CD14-positive monocyte (primary cell): ENCODE results near the gene DPP10. TPM values are rescaled to one million over a fixed set of nuclear protein-coding genes. Genes with fewer than 3 reads are reported as not detected.

ENCODE experiments used
- DNase-seq, 3 donors: peaks; one replicate each; pipeline ENCODE4 v3.0.0-alpha.2; 2011 to 2022
- H2AFZ ChIP-seq: 2 replicates; pipeline ENCODE4 v1.6.0; 2012; ENCODE audit warnings: mild to moderate bottlenecking, low read depth, low read length, inconsistent platforms; ENCODE audit not compliant: insufficient read depth, poor library complexity, severe bottlenecking
- H3K27ac ChIP-seq, 2 donors: 1 replicate in 1 of 2; 2 replicates in 1 of 2; pipeline ENCODE4 v1.5.1; 2012 to 2013; ENCODE audit warnings: low read length in 2 of 2, control low read depth in 1 of 2, inconsistent platforms in 1 of 2, low read depth in 1 of 2, mild to moderate bottlenecking in 1 of 2
- H3K27me3 ChIP-seq, 2 donors: one replicate each; pipeline versions ENCODE4 v1.6.0 to v1.6.1; 2011 to 2013; ENCODE audit warnings: low read length in 2 of 2; ENCODE audit not compliant: control insufficient read depth in 2 of 2, insufficient read depth in 2 of 2
- H3K36me3 ChIP-seq, 2 donors: replicated peaks in 1 of 2; 1 replicate in 1 of 2; 2 replicates in 1 of 2; pipeline versions ENCODE4 v1.5.1 to v1.6.1; 2012 to 2013; ENCODE audit warnings: low read length in 2 of 2, control low read depth in 1 of 2, inconsistent platforms in 1 of 2, mild to moderate bottlenecking in 1 of 2; ENCODE audit not compliant: insufficient read depth in 2 of 2, control insufficient read depth in 1 of 2
- H3K4me1 ChIP-seq, 2 donors: 1 replicate in 1 of 2; 2 replicates in 1 of 2; pipeline versions ENCODE4 v1.5.1 to v1.6.1; 2012 to 2013; ENCODE audit warnings: low read length in 2 of 2, control low read depth in 1 of 2, inconsistent platforms in 1 of 2, mild to moderate bottlenecking in 1 of 2, moderate library complexity in 1 of 2; ENCODE audit not compliant: insufficient read depth in 2 of 2, control insufficient read depth in 1 of 2
- H3K4me2 ChIP-seq: replicated peaks from 2 replicates; pipeline ENCODE3; 2012; ENCODE audit warnings: low read length, moderate library complexity, mild to moderate bottlenecking; ENCODE audit not compliant: poor library complexity, severe bottlenecking; ENCODE audit errors: extremely low read depth
- H3K4me3 ChIP-seq, 3 experiments: fragments of 200-600 bp in 1 of 3; sonication (generic) in 1 of 3; replicated peaks in 1 of 3; 1 replicate in 2 of 3; 2 replicates in 1 of 3; pipeline ENCODE4 v1.5.1; 2011 to 2013; ENCODE audit warnings: low read length in 3 of 3, mild to moderate bottlenecking in 3 of 3, control low read depth in 2 of 3, low read depth in 2 of 3, inconsistent platforms in 1 of 3, moderate library complexity in 1 of 3
- H3K79me2 ChIP-seq: 2 replicates; pipeline ENCODE4 v1.6.0; 2012; ENCODE audit warnings: mild to moderate bottlenecking, control low read depth, inconsistent platforms, low read length, moderate library complexity; ENCODE audit not compliant: insufficient read depth
- H3K9ac ChIP-seq: 2 replicates; pipeline ENCODE4 v1.6.0; 2017; ENCODE audit warnings: low read length, mild to moderate bottlenecking; ENCODE audit not compliant: insufficient read depth, poor library complexity, severe bottlenecking
- H3K9me3 ChIP-seq, 2 donors: replicated peaks in 1 of 2; 1 replicate in 1 of 2; 2 replicates in 1 of 2; pipeline versions ENCODE4 v1.5.1 to v1.6.1; 2012 to 2013; ENCODE audit warnings: low read length in 2 of 2, control low read depth in 1 of 2; ENCODE audit not compliant: control insufficient read depth in 1 of 2, insufficient read depth in 1 of 2
- H4K20me1 ChIP-seq: 2 replicates; pipeline ENCODE4 v1.6.0; 2012; ENCODE audit warnings: mild to moderate bottlenecking, low read length, control low read depth, moderate library complexity; ENCODE audit not compliant: insufficient read depth
- H3K27ac Mint-ChIP-seq, 7 donors: one replicate each; pipeline ENCODE4 v1.8.0; 2020; ENCODE audit warnings: mild to moderate bottlenecking in 7 of 7, mixed read lengths in 7 of 7, moderate library complexity in 6 of 7, inconsistent platforms in 2 of 7
- H3K27me3 Mint-ChIP-seq, 3 donors: one replicate each; pipeline ENCODE4 v1.8.0; 2021 to 2022; ENCODE audit warnings: low read depth in 3 of 3, mild to moderate bottlenecking in 3 of 3, mixed read lengths in 3 of 3, moderate library complexity in 3 of 3, inconsistent platforms in 1 of 3
- H3K36me3 Mint-ChIP-seq, 2 donors: one replicate each; pipeline ENCODE4 v1.8.0; 2020; ENCODE audit warnings: mixed read lengths in 2 of 2, inconsistent platforms in 1 of 2, mild to moderate bottlenecking in 1 of 2
- H3K4me1 Mint-ChIP-seq: one replicate; pipeline ENCODE4 v1.8.0; 2020; ENCODE audit warnings: mild to moderate bottlenecking, mixed read lengths
- H3K4me3 Mint-ChIP-seq, 2 donors: one replicate each; pipeline ENCODE4 v1.8.0; 2020; ENCODE audit warnings: mild to moderate bottlenecking in 2 of 2, mixed read lengths in 2 of 2, moderate library complexity in 1 of 2
- H3K9me3 Mint-ChIP-seq, 7 donors: one replicate each; pipeline ENCODE4 v1.8.0; 2020 to 2022; ENCODE audit warnings: mixed read lengths in 7 of 7, mild to moderate bottlenecking in 6 of 7, moderate library complexity in 6 of 7, inconsistent platforms in 2 of 7
- WGBS: methylation state at CpG from one replicate; pipeline ENCODE4 v1.1.5; 2013; ENCODE audit warnings: missing lambda C conversion rate; ENCODE audit not compliant: insufficient coverage; 5-methylcytosine and 5-hydroxymethylcytosine counted together
- intact Hi-C, 2 donors: fragments of 100-400 bp; cut with micrococcal nuclease; formaldehyde crosslinking; loops; one replicate each; pipeline versions ENCODE4 v1.15.0 to v1.15.1; 2023
- polyA plus RNA-seq, 3 donors: library from polyadenylated mRNA; depleted of rRNA in 1 of 3; unstranded in 2 of 3; stranded (reverse) in 1 of 3; fragments of 300-500 nt in 2 of 3; fragments of >200 nt in 1 of 3; fragmentation: Illumina TruSeq in 2 of 3; gene quantifications; 1 replicate in 2 of 3; 2 replicates in 1 of 3; pipeline ENCODE4 v1.2.3, GENCODE V29; 2012 to 2021
- TF ChIP-seq, protein P1 (sequence below): fragments of 200-600 bp; IDR thresholded peaks from one replicate; pipeline ENCODE4 v1.8.0; 2022; ENCODE audit warnings: antibody characterized with exemption, mild to moderate bottlenecking

DPP10 gene
- polyA plus RNA-seq, 3 donors: not detected

DNA sequence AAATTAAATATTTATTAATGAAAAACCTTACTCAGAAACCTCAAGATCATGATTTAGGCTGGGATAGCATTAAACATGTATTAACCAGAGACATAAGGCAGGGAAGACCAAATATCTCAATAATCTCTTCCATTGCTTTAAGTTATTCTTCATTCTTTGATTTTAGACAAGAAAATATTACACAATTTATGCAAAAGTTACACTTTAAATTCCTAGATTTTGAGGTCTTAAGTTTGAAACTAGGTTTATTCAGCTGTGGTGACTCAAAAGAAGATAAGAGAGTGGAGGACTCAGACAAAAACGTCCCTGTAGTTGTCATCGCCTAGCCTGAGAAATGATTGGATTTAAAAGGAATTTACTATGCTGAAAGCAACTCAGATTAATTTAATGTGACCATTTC is 1110.3 kb downstream of the DPP10 start:
- Histone ChIP-seq H3K9ac (no peak overlapping the region), H4K20me1 (no peaks in the 10 kb centered on the region), H3K27ac (no peak overlapping the region), H2AFZ (no peak overlapping the region), H3K36me3 (no peaks in the 10 kb centered on the region), H3K4me3 (no peak overlapping the region), H3K79me2 (no peaks in the 10 kb centered on the region), H3K4me1 (no peaks in the 10 kb centered on the region), H3K9me3 (peaks cover 0 to 13% of the 10 kb centered on the region in 2 donors), H3K4me2 (no peak overlapping the region), H3K27me3 (no peaks in the 10 kb centered on the region)
- WGBS: no CpG with 5 or more reads among the region's 2 CpGs
- no peak for DNase-seq
- Mint-ChIP-seq H3K4me3 (no peak overlapping the region), H3K4me1 (no peaks in the 10 kb centered on the region), H3K27ac (no peak overlapping the region), H3K36me3 (no peaks in the 10 kb centered on the region), H3K27me3 (no peaks in the 10 kb centered on the region), H3K9me3 (peaks cover 0 to 3% (median 0%) of the 10 kb centered on the region in 7 donors)
- TF ChIP-seq, protein P1, sequence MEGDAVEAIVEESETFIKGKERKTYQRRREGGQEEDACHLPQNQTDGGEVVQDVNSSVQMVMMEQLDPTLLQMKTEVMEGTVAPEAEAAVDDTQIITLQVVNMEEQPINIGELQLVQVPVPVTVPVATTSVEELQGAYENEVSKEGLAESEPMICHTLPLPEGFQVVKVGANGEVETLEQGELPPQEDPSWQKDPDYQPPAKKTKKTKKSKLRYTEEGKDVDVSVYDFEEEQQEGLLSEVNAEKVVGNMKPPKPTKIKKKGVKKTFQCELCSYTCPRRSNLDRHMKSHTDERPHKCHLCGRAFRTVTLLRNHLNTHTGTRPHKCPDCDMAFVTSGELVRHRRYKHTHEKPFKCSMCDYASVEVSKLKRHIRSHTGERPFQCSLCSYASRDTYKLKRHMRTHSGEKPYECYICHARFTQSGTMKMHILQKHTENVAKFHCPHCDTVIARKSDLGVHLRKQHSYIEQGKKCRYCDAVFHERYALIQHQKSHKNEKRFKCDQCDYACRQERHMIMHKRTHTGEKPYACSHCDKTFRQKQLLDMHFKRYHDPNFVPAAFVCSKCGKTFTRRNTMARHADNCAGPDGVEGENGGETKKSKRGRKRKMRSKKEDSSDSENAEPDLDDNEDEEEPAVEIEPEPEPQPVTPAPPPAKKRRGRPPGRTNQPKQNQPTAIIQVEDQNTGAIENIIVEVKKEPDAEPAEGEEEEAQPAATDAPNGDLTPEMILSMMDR: no peak
- intact Hi-C loops: no loop called here

DNA sequence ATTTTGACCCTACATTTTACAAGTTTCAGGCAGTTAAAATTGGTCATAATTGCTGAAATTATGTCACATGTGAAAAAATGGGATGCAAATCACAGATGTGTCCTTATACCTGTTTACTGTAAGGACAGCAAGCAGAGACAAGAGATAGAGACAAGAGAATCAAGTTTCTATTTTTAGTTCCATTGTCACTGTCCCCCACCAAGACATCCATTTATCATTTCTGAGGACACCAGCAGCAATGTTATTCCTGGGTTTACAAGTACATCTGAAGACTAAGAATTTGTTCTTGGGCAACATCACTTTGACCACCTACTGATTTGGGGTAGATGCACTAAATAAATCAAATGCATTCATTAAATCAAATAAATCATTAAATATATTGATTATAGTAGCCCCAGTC is 1111.7 kb downstream of the DPP10 start:
- no peaks in the 10 kb centered on the region for H4K20me1 ChIP-seq
- Mint-ChIP-seq H3K4me3 (no peak overlapping the region), H3K36me3 (no peaks in the 10 kb centered on the region), H3K9me3 (peaks cover 0 to 2% (median 0%) of the 10 kb centered on the region in 7 donors), H3K27me3 (no peaks in the 10 kb centered on the region), H3K4me1 (no peaks in the 10 kb centered on the region), H3K27ac (no peak overlapping the region)
- H3K79me2 ChIP-seq: no peaks in the 10 kb centered on the region
- H3K27me3 ChIP-seq: no peaks in the 10 kb centered on the region
- no peak for DNase-seq
- H3K4me1 ChIP-seq: no peaks in the 10 kb centered on the region
- no peak overlapping the region for H3K4me2 ChIP-seq
- H3K36me3 ChIP-seq: no peaks in the 10 kb centered on the region
- TF ChIP-seq, protein P1: no peak
- no peak overlapping the region for H3K9ac ChIP-seq
- H2AFZ ChIP-seq: no peak overlapping the region
- H3K27ac ChIP-seq: no peak overlapping the region
- intact Hi-C loops: no loop called here
- peaks cover 0 to 11% of the 10 kb centered on the region in 2 donors for H3K9me3 ChIP-seq
- no peak overlapping the region for H3K4me3 ChIP-seq
